ENCODE measurements around the gene DPP6. TPM values are rescaled to one million over a fixed set of nuclear protein-coding genes. Genes with fewer than 3 reads are reported as not detected.

Gene DPP6
- total RNA-seq, 3 donors from 2014 or later (not counting 1 experiment from before 2014, with no cell fraction given) = not detected

DNA sequence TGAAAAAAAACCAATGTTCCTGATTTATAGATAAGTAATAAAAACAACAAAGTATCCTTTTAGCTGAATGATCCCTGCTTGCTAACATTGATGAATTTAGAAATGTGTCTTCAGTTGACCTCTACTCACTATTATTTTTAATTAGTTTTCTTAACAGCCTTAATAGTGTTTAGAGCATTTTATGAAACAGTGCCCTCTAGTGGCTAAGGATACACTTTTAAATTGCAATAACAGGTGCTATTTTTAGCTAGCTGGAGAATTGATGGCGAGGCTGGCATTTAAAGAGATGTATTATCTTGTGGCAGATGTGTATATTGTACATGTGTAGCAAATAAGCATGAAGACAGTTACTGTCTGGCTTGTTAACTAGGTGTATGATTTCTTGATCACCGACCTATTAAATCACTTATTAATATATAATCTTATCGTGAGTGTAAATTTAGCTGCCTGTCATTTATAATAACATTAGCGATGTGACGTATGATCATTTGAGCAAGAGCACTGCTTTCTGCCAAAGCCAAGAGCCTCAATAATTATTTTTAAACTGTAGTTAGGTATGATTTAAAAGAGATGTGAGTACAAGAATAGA is 451.9 kb downstream of the DPP6 start:
- DNase-seq (peak in 1 of 2 donors; percentile 36), ATAC-seq (no peak)
- no peaks in the 10 kb centered on the region for H3K36me3 ChIP-seq (ENCODE audit: control insufficient read depth, insufficient read depth, low read length)
- Mint-ChIP-seq H3K27me3 (ENCODE audit: low read depth in 2 of 2) (no peaks in the 10 kb centered on the region), H3K36me3 (no peaks in the 10 kb centered on the region), H3K27ac (no peak overlapping the region), H3K4me3 (no peak overlapping the region), H3K4me1 (no peaks in the 10 kb centered on the region), H3K9me3 (peaks cover 2 to 4% of the 10 kb centered on the region in 2 donors)
- no peak overlapping the region for H3K27ac ChIP-seq (ENCODE audit: low read length)
- H3K4me3 ChIP-seq (ENCODE audit: low read length) = no peak overlapping the region
- peaks cover 6% of the 10 kb centered on the region for H3K9me3 ChIP-seq (ENCODE audit: control insufficient read depth, insufficient read depth, low read length)
- TF ChIP-seq, protein P1, sequence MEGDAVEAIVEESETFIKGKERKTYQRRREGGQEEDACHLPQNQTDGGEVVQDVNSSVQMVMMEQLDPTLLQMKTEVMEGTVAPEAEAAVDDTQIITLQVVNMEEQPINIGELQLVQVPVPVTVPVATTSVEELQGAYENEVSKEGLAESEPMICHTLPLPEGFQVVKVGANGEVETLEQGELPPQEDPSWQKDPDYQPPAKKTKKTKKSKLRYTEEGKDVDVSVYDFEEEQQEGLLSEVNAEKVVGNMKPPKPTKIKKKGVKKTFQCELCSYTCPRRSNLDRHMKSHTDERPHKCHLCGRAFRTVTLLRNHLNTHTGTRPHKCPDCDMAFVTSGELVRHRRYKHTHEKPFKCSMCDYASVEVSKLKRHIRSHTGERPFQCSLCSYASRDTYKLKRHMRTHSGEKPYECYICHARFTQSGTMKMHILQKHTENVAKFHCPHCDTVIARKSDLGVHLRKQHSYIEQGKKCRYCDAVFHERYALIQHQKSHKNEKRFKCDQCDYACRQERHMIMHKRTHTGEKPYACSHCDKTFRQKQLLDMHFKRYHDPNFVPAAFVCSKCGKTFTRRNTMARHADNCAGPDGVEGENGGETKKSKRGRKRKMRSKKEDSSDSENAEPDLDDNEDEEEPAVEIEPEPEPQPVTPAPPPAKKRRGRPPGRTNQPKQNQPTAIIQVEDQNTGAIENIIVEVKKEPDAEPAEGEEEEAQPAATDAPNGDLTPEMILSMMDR (IDR thresholded peaks at IDR 0.05) = no peak
- H3K4me1 ChIP-seq (ENCODE audit: control insufficient read depth, insufficient read depth, low read length) = no peaks in the 10 kb centered on the region
- no peaks in the 10 kb centered on the region for H3K27me3 ChIP-seq (ENCODE audit: control insufficient read depth, insufficient read depth, low read length)
- intact Hi-C loops (cut with micrococcal nuclease) = no loop called here
- 0% methylated on average over 1 of the region's 5 CpGs for WGBS (ENCODE audit: insufficient coverage)

DNA sequence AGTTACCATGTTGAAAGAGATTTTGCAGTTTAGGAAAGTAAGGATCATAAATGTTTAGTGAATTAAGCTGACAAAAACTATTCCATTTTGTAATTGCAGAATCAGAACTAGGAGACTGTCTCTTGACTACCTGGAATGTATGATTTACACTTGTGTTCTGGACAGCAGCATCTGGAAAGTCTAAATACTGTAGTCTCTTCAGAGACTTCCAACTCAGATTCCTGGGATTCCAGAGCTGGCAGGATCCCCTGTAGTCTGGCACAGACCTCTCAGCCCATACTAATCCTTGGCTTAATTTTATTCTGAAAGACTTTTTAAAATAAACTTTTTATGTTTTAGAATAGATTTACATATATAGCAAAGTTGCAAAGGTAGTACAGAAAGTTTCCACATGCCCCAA is 452.7 kb downstream of the DPP6 start:
- no peak overlapping the region for H3K27ac Mint-ChIP-seq
- H3K27me3 ChIP-seq (ENCODE audit: control insufficient read depth, insufficient read depth, low read length) = no peaks in the 10 kb centered on the region
- DNase-seq (no peak), ATAC-seq (no peak)
- H3K4me1 ChIP-seq (ENCODE audit: control insufficient read depth, insufficient read depth, low read length) = no peaks in the 10 kb centered on the region
- no peak overlapping the region for H3K27ac ChIP-seq (ENCODE audit: low read length)
- no peak overlapping the region for H3K4me3 Mint-ChIP-seq
- no peaks in the 10 kb centered on the region for H3K4me1 Mint-ChIP-seq
- H3K9me3 Mint-ChIP-seq = peaks cover under 1 to 4% of the 10 kb centered on the region in 2 donors
- H3K9me3 ChIP-seq (ENCODE audit: control insufficient read depth, insufficient read depth, low read length) = peaks cover 3% of the 10 kb centered on the region
- no peak overlapping the region for H3K4me3 ChIP-seq (ENCODE audit: low read length)
- no peaks in the 10 kb centered on the region for H3K36me3 Mint-ChIP-seq
- TF ChIP-seq, protein P1 (IDR thresholded peaks at IDR 0.05) = no peak
- H3K27me3 Mint-ChIP-seq (ENCODE audit: low read depth in 2 of 2) = no peaks in the 10 kb centered on the region
- no peaks in the 10 kb centered on the region for H3K36me3 ChIP-seq (ENCODE audit: control insufficient read depth, insufficient read depth, low read length)
- intact Hi-C loops (cut with micrococcal nuclease) = no loop called here

DNA sequence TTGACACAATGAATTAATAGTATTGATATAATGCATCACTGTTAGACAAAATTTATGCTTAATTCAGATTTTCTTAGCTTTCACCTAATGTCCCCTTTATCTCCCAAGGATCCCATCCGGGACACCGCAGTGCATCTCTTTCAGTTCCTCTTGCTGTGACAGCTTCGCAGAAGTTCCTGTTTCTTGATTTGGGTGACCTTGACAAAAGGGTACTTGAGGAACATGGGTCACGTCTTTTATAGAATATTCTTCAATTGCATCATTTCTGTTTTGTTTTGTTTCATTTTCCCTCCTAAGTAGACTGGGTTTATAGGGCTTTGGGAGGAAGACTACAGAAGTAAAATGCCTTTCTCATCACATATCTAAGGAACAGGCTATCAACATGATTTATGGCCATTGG is 453.2 kb downstream of the DPP6 start:
- H3K4me1 ChIP-seq (ENCODE audit: control insufficient read depth, insufficient read depth, low read length) = no peaks in the 10 kb centered on the region
- no peak overlapping the region for H3K4me3 ChIP-seq (ENCODE audit: low read length)
- ATAC-seq = no peak
- DNase-seq = no peak
- H3K36me3 ChIP-seq (ENCODE audit: control insufficient read depth, insufficient read depth, low read length) = no peaks in the 10 kb centered on the region
- H3K27me3 ChIP-seq (ENCODE audit: control insufficient read depth, insufficient read depth, low read length) = no peaks in the 10 kb centered on the region
- peaks cover 3 to 4% of the 10 kb centered on the region in 2 donors for H3K9me3 Mint-ChIP-seq
- H3K36me3 Mint-ChIP-seq = no peaks in the 10 kb centered on the region
- WGBS (ENCODE audit: insufficient coverage) = 63% methylated on average over 3 of the region's 4 CpGs
- H3K27ac Mint-ChIP-seq = no peak overlapping the region
- H3K4me3 Mint-ChIP-seq = no peak overlapping the region
- H3K27me3 Mint-ChIP-seq (ENCODE audit: low read depth in 2 of 2) = no peaks in the 10 kb centered on the region
- no peak overlapping the region for H3K27ac ChIP-seq (ENCODE audit: low read length)
- intact Hi-C loops (cut with micrococcal nuclease) = no loop called here
- H3K4me1 Mint-ChIP-seq = no peaks in the 10 kb centered on the region
- TF ChIP-seq, protein P1 (IDR thresholded peaks at IDR 0.05) = no peak
- peaks cover 3% of the 10 kb centered on the region for H3K9me3 ChIP-seq (ENCODE audit: control insufficient read depth, insufficient read depth, low read length)

DNA sequence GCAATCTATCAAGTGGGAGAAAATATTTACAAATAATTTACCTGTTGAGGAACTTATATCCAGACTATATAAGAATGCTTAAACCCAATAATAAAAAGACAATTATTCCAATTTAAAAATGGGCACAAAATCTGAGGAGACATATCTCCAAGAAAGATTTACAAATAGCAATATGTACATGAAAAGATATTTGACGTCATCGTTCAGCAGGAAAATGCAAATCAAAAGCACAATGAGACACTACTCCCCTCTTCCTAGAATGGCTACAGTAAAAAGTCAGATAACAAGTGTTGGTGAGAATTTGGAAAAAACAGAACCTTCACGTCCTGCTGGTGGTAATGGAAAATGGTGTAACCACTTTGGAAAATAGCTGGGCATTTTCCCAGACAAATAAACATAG is 457.0 kb downstream of the DPP6 start:
- ATAC-seq (no peak), DNase-seq (no peak)
- Mint-ChIP-seq H3K36me3 (no peaks in the 10 kb centered on the region), H3K27me3 (ENCODE audit: low read depth in 2 of 2) (no peaks in the 10 kb centered on the region), H3K4me1 (no peaks in the 10 kb centered on the region), H3K27ac (no peak overlapping the region), H3K4me3 (no peak overlapping the region), H3K9me3 (peaks cover 0 to 9% of the 10 kb centered on the region in 2 donors)
- intact Hi-C loops (cut with micrococcal nuclease) = no loop called here
- Histone ChIP-seq H3K4me3 (ENCODE audit: low read length) (no peak overlapping the region), H3K4me1 (ENCODE audit: control insufficient read depth, insufficient read depth, low read length) (no peaks in the 10 kb centered on the region), H3K27ac (ENCODE audit: low read length) (no peak overlapping the region), H3K27me3 (ENCODE audit: control insufficient read depth, insufficient read depth, low read length) (no peaks in the 10 kb centered on the region), H3K9me3 (ENCODE audit: control insufficient read depth, insufficient read depth, low read length) (no peaks in the 10 kb centered on the region), H3K36me3 (ENCODE audit: control insufficient read depth, insufficient read depth, low read length) (no peaks in the 10 kb centered on the region)
- TF ChIP-seq, protein P1 (IDR thresholded peaks at IDR 0.05) = no peak
- no CpG with 5 or more reads among the region's 3 CpGs for WGBS (ENCODE audit: insufficient coverage)

Data from natural killer cell (primary cell).